ENCODE results near the gene C1orf185.

Gene C1orf185

DNA sequence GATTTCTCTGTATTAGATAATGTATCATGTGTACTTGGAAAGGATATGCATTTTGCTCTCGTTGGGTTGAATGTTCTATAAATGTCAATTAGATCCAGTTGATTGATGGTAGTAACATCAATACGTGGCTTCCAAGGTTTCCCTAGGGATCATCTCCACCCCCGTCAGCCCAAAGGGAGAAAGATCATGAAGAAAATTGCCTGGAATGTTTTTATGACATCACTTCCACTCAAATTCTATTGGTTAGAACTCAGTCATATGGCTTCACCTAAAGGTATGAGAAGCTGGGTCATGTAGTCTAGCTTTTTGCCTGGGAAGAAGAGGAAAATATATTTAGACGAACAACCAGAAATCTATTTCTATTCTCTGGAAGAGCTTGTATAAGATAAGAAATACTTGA is at the start of gene C1orf185:
TSS of gene C1orf185 (plus strand) at position 253 of the 400 bp plus-strand sequence. CDS start at position 259, 6 bp downstream.
- DNase-seq (ENCODE audit: low spot score in 2 of 2) (no peak), ATAC-seq (ENCODE audit: low read depth) (no peak)
- no peak within 1 kb of the TSS for H3K27ac Mint-ChIP-seq
- H3K4me1 Mint-ChIP-seq, result no peaks in the 10 kb centered on the region
- H3K27me3 Mint-ChIP-seq, result peaks cover 4% of the 10 kb centered on the region
- no peak within 1 kb of the TSS for H3K4me3 Mint-ChIP-seq
- H3K9me3 Mint-ChIP-seq, result no peaks in the 10 kb centered on the region
- H3K36me3 Mint-ChIP-seq, result no peaks in the 10 kb centered on the region

- Mint-ChIP-seq H3K9me3 (peaks cover 10% of the 10 kb centered on the region), H3K27ac (no peak overlapping the region), H3K36me3 (peaks cover 4% of the 10 kb centered on the region), H3K27me3 (peaks cover 11% of the 10 kb centered on the region), H3K4me3 (no peak overlapping the region), H3K4me1 (no peaks in the 10 kb centered on the region)
- DNase-seq (ENCODE audit: low spot score in 2 of 2) (no peak), ATAC-seq (ENCODE audit: low read depth) (no peak)
These were observed 43.2 kb upstream of the C1orf185 start for GRCh38 chr1:51058858-51059257.

DNA sequence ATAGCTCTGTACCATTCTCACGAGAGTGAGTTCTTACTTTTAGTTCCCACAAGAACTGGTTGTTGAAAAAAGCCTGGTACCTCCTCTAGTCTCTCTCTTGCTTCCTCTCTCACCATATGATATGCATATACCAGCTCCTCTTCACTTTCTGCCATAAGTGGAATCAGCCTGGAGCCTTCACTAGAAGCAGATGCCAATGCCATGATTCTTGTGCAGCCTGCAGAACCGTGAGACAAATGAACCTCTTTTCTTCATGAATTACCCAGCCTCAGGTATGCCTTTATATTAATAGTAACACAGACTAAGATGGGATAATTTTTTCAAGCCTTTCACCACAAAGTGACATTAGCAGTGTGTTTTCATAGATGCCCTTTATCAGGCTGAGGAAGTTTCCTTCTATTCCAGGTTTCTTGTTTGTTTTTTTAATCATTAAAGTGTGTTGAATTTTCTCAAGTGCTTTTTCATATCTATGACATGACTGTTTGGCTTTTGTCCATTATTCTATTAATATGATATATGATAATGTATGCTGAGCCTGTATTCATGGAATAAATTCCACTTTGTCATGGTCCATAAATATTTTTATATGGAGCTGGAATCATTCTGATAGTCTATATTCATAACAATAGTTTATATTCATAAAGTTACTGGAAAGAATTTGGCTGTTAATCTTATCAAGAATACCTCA is 40.7 kb upstream of the C1orf185 start:
- peaks cover 10% of the 10 kb centered on the region for H3K9me3 Mint-ChIP-seq
- peaks cover 11% of the 10 kb centered on the region for H3K27me3 Mint-ChIP-seq
- H3K4me1 Mint-ChIP-seq, result no peaks in the 10 kb centered on the region
- peaks cover 4% of the 10 kb centered on the region for H3K36me3 Mint-ChIP-seq
- no peak for DNase-seq (ENCODE audit: low spot score in 2 of 2)
- no peak overlapping the region for H3K27ac Mint-ChIP-seq
- ATAC-seq (ENCODE audit: low read depth), result no peak
- H3K4me3 Mint-ChIP-seq, result no peak overlapping the region

- H3K4me3 Mint-ChIP-seq, result no peak overlapping the region
- H3K27me3 Mint-ChIP-seq, result peaks cover 14% of the 10 kb centered on the region
- H3K4me1 Mint-ChIP-seq, result no peaks in the 10 kb centered on the region
- H3K36me3 Mint-ChIP-seq, result peaks cover 2% of the 10 kb centered on the region
- no peak overlapping the region for H3K27ac Mint-ChIP-seq
- peaks cover 7% of the 10 kb centered on the region for H3K9me3 Mint-ChIP-seq
- no peak for ATAC-seq (ENCODE audit: low read depth)
- no peak for DNase-seq (ENCODE audit: low spot score in 2 of 2)
These were observed 38.9 kb upstream of the C1orf185 start for GRCh38 chr1:51063121-51063520.

- Mint-ChIP-seq H3K36me3 (no peaks in the 10 kb centered on the region), H3K27ac (no peak overlapping the region), H3K4me1 (no peaks in the 10 kb centered on the region), H3K4me3 (no peak overlapping the region), H3K9me3 (no peaks in the 10 kb centered on the region), H3K27me3 (peaks cover 19% of the 10 kb centered on the region)
- ATAC-seq (ENCODE audit: low read depth) (no peak), DNase-seq (ENCODE audit: low spot score in 2 of 2) (no peak)
These were observed 32.0 kb upstream of the C1orf185 start for GRCh38 chr1:51070011-51070410.

DNA sequence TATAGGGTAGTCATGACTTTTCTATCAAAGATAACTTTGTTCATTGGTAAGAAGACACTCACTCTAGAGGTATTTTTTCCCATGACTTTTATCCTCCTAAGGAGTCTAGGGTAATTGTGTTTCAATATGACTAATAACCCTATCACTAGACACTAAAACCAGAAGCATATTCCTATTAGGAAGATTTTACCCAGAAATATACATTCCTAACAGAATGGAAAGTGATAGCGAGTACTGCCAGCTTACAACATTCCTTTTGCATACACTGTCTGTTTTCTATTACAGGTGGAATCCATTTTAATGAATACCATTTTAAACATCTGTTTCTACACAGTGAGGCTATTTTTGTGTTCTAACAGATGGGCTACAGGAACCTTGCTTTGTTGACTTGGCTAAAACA is 31.4 kb upstream of the C1orf185 start:
- Mint-ChIP-seq H3K4me3 (no peak overlapping the region), H3K27me3 (peaks cover 19% of the 10 kb centered on the region), H3K36me3 (no peaks in the 10 kb centered on the region), H3K9me3 (no peaks in the 10 kb centered on the region), H3K4me1 (no peaks in the 10 kb centered on the region), H3K27ac (no peak overlapping the region)
- DNase-seq (ENCODE audit: low spot score in 2 of 2) (no peak), ATAC-seq (ENCODE audit: low read depth) (no peak)

DNA sequence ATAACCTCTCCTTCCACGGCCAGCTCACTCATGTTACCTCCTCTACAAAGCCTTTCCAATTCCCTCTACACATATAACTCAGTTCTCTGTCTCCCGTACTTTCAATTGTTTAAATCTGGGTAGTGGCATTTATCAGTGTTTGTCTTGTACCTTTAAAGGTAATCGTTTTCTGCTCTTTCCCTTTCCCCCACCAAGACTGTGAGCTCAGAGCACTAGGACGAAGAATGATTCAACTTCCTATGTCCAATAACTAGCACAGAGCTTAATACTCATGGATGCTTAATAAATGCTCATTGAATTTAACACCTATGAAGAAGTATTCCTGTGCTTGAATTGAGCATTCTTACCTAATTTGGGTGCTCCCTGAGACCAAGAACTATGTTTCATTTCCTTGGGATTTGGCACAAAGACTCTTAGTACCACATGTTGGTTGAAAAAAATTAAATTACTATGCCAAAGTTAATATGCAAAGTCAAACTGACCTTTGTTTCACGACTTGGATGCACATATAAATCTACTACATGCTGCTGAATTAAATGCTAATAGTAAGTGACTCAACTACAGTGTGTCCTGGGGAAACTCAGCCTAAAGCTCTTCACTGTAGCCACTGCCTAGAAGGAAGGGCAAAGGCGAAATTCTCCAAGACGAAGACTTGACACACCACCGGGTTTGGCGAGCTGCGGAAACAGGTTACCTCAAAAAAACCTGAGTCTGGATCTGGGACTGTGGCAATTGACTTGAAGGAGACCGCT is 30.6 kb upstream of the C1orf185 start:
- Mint-ChIP-seq H3K4me3 (no peak overlapping the region), H3K9me3 (no peaks in the 10 kb centered on the region), H3K36me3 (no peaks in the 10 kb centered on the region), H3K4me1 (no peaks in the 10 kb centered on the region), H3K27ac (no peak overlapping the region), H3K27me3 (peaks cover 19% of the 10 kb centered on the region)
- DNase-seq (ENCODE audit: low spot score in 2 of 2) (no peak), ATAC-seq (ENCODE audit: low read depth) (no peak)

GRCh38 chr1:51072043-51072439 is 30.0 kb upstream of the C1orf185 start:
- Mint-ChIP-seq H3K27ac (no peak overlapping the region), H3K9me3 (no peaks in the 10 kb centered on the region), H3K4me1 (no peaks in the 10 kb centered on the region), H3K4me3 (no peak overlapping the region), H3K27me3 (peaks cover 19% of the 10 kb centered on the region), H3K36me3 (no peaks in the 10 kb centered on the region)
- no peak for DNase-seq (ENCODE audit: low spot score in 2 of 2)
- ATAC-seq (ENCODE audit: low read depth), result no peak

DNA sequence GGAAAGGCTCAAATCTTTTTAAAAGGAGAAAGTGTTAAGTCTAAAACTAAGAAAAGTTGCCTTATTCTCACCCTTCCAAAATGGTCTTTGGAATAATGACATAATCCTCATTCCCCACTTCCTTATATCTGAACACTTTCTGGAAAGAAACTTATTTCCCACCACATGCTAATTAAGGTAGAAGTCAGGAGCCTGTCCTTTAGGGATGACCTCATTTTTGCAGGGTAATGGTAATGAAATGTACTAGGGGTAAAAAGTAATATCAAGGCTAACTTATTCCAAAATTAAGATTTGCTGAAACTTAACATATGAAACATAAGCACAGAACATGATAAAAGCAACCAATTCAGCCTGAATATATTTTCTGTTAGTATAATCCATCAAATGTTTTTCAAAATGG is 29.4 kb upstream of the C1orf185 start:
- DNase-seq (ENCODE audit: low spot score in 2 of 2) (no peak), ATAC-seq (ENCODE audit: low read depth) (no peak)
- Mint-ChIP-seq H3K27ac (no peak overlapping the region), H3K36me3 (no peaks in the 10 kb centered on the region), H3K27me3 (peaks cover 16% of the 10 kb centered on the region), H3K9me3 (no peaks in the 10 kb centered on the region), H3K4me1 (no peaks in the 10 kb centered on the region), H3K4me3 (no peak overlapping the region)

DNA sequence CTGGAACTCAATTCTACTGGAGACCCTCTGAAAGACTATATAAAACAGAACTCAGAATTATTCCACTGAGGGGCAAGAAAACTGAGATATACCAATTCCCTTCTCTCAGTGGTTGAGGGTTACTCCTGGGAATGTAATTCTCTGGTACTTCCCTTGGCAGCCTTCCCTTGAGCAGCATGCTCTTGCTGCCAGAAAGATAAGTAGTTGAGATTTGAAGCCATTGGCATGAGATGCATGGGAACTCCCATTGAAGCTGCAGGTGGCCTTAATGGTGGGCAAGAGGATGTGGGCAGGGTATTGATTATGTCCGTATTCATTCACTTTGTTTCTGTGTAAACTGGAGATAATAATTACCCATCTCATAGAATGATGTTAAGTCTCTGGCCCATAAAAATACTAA is 28.6 kb upstream of the C1orf185 start:
- DNase-seq (ENCODE audit: low spot score in 2 of 2) (no peak), ATAC-seq (ENCODE audit: low read depth) (no peak)
- H3K27ac Mint-ChIP-seq, result no peak overlapping the region
- H3K27me3 Mint-ChIP-seq, result peaks cover 12% of the 10 kb centered on the region
- no peak overlapping the region for H3K4me3 Mint-ChIP-seq
- H3K4me1 Mint-ChIP-seq, result no peaks in the 10 kb centered on the region
- no peaks in the 10 kb centered on the region for H3K36me3 Mint-ChIP-seq
- no peaks in the 10 kb centered on the region for H3K9me3 Mint-ChIP-seq

- peaks cover 6% of the 10 kb centered on the region for H3K9me3 Mint-ChIP-seq
- DNase-seq (ENCODE audit: low spot score in 2 of 2) (no peak), ATAC-seq (ENCODE audit: low read depth) (no peak)
- H3K27ac Mint-ChIP-seq, result no peak overlapping the region
- peaks cover 22% of the 10 kb centered on the region for H3K27me3 Mint-ChIP-seq
- H3K4me1 Mint-ChIP-seq, result no peaks in the 10 kb centered on the region
- no peak overlapping the region for H3K4me3 Mint-ChIP-seq
- H3K36me3 Mint-ChIP-seq, result peaks cover 4% of the 10 kb centered on the region
These were observed 15.3 kb upstream of the C1orf185 start for GRCh38 chr1:51086496-51087271.

DNA sequence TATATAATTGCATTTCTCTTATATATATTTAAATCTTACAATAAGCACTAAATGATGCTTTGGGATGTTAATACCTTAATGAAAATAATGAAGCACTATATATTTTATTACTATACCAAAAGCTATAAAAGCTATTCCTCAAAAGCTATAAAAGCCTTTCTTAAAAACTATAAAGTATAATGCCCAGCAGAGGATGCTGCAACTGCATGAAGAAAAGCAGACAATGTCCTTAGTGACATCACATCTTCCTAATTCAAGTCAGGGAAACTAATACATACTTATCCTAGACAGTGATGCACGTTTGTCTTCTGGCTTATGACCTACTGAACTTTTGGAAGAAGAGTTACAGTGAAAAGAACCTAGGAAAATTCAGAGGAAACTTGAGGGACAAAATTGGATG is 13.6 kb upstream of the C1orf185 start:
- Mint-ChIP-seq H3K9me3 (peaks cover 9% of the 10 kb centered on the region), H3K36me3 (peaks cover 4% of the 10 kb centered on the region), H3K4me1 (no peaks in the 10 kb centered on the region), H3K27ac (no peak overlapping the region), H3K27me3 (peaks cover 23% of the 10 kb centered on the region), H3K4me3 (no peak overlapping the region)
- DNase-seq (ENCODE audit: low spot score in 2 of 2) (no peak), ATAC-seq (ENCODE audit: low read depth) (no peak)

DNA sequence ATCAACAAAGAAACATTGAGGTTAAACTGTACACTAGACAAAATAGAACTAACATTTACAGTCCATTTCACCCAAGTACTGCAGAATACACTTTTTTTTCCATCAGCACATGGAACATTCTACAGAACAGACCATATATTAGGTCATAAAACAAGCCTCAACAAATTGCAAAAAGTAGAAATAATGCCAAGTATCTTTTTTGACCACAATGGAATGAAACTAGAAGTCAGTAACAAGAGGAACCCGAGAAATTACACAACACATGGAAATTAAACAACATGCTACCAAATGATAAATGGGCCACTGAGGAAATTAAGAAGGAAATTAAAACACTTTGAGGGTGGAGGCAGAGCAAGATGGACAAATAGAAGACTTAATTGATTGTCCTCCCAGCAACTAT is 8.4 kb upstream of the C1orf185 start:
- ATAC-seq (ENCODE audit: low read depth) (no peak), DNase-seq (ENCODE audit: low spot score in 2 of 2) (no peak)
- Mint-ChIP-seq H3K4me1 (no peaks in the 10 kb centered on the region), H3K4me3 (no peak overlapping the region), H3K9me3 (peaks cover 23% of the 10 kb centered on the region), H3K27me3 (peaks cover 29% of the 10 kb centered on the region), H3K27ac (no peak overlapping the region), H3K36me3 (peaks cover 7% of the 10 kb centered on the region)

DNA sequence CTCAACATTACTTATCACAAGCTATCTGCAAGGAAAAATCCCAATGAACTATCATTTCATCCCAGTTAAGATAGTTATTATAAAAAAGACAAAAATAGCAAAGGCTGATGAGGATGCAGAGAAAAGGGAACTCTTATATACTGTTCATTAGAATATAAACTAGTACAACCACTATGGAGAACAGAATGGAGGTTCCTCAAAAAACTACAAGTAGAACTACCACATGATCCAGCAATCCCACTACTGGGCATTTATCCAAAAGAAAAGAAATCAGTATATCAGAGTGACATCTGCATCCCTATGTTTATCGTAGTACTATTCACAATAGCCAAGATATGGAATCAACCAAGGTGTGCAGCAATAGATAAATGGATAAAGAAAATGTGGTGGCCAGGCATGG is 4.9 kb upstream of the C1orf185 start:
- Mint-ChIP-seq H3K4me1 (no peaks in the 10 kb centered on the region), H3K27me3 (peaks cover 19% of the 10 kb centered on the region), H3K27ac (no peak overlapping the region), H3K9me3 (peaks cover 16% of the 10 kb centered on the region), H3K4me3 (no peak overlapping the region), H3K36me3 (peaks cover 3% of the 10 kb centered on the region)
- DNase-seq (ENCODE audit: low spot score in 2 of 2) (no peak), ATAC-seq (ENCODE audit: low read depth) (no peak)

Measured in memory B cell (primary cell).